Sigmoid colon (tissue), 7 donors: ENCODE measurements around the gene MAP3K21. TPM values are rescaled to one million over a fixed set of nuclear protein-coding genes. Genes with fewer than 3 reads are reported as not detected.

ENCODE experiments used
- DNase-seq: peaks from one replicate; pipeline ENCODE4 v3.0.0-alpha.2; 2019
- H3K27ac ChIP-seq, 4 donors: fragments of 200-600 bp; sonication (generic); one replicate each; pipeline ENCODE4 v1.5.1; 2016 to 2019; ENCODE audit warnings: mild to moderate bottlenecking in 1 of 4
- H3K27me3 ChIP-seq, 3 donors: fragments of 200-600 bp; sonication (generic); one replicate each; pipeline ENCODE4 v1.5.1; 2019; ENCODE audit warnings: mild to moderate bottlenecking in 1 of 3
- H3K36me3 ChIP-seq, 4 donors: fragments of 200-600 bp; sonication (generic); one replicate each; pipeline ENCODE4 v1.5.1; 2016 to 2019
- H3K4me1 ChIP-seq, 4 donors: fragments of 200-600 bp; sonication (generic); one replicate each; pipeline ENCODE4 v1.5.1; 2017 to 2019
- H3K4me3 ChIP-seq, 4 donors: fragments of 200-600 bp; sonication (generic); one replicate each; pipeline ENCODE4 v1.5.1; 2017 to 2019; ENCODE audit warnings: mild to moderate bottlenecking in 2 of 4, moderate library complexity in 1 of 4
- H3K9me3 ChIP-seq, 4 donors: fragments of 200-600 bp in 3 of 4; sonication (generic) in 3 of 4; one replicate each; pipeline versions ENCODE4 v1.5.1 to v1.6.1; 2013 to 2019
- EP300 ChIP-seq, 4 donors: sonication (generic); formaldehyde crosslinking; IDR thresholded peaks; one replicate each; pipeline ENCODE4 v1.6.1; 2017; ENCODE audit warnings: antibody characterized with exemption in 4 of 4
- POLR2A ChIP-seq, 2 donors: fragments of 450-650 bp; IDR thresholded peaks; one replicate each; pipeline ENCODE4 v1.6.1; 2016; ENCODE audit warnings: antibody characterized with exemption in 2 of 2, mild to moderate bottlenecking in 2 of 2, moderate library complexity in 2 of 2
- POLR2AphosphoS5 ChIP-seq, 4 donors: sonication (generic); formaldehyde crosslinking; IDR thresholded peaks; one replicate each; pipeline ENCODE4 v1.6.1; 2017; ENCODE audit warnings: antibody characterized with exemption in 4 of 4
- WGBS, 2 donors: extraction: QIAGEN DNeasy Blood & Tissue Kit; methylation state at CpG; one replicate each; pipeline ENCODE4 v1.1.7; 2013; 5-methylcytosine and 5-hydroxymethylcytosine counted together
- intact Hi-C: fragments of 100-400 bp; cut with DNase I; formaldehyde crosslinking; loops from one replicate; pipeline ENCODE4 v1.15.1; 2023
- polyA plus RNA-seq, 3 donors: library from polyadenylated mRNA; stranded (reverse); fragments of 200-250 nt; gene quantifications; one replicate each; pipeline ENCODE4 v1.2.3, GENCODE V29; 2013
- total RNA-seq, 4 donors: library from RNA; depleted of rRNA; stranded (reverse); fragments of >200 nt; gene quantifications; one replicate each; pipeline ENCODE4 v1.1.0, GENCODE V29; 2016
- TF ChIP-seq, protein P1 (sequence below), 4 experiments: fragments of 450-650 bp in 3 of 4; fragments of 200-600 bp in 1 of 4; IDR thresholded peaks; one replicate each; pipeline ENCODE4 v1.5.1; 2016 to 2019; ENCODE audit warnings: antibody characterized with exemption in 4 of 4, mild to moderate bottlenecking in 3 of 4, moderate library complexity in 2 of 4
- donor health status: healthy with polysubstance abuse.
- donor health status: Bipolar disorder and iron deficiency.
- donor health status: healthy.

The MAP3K21 gene
- total and polyA plus RNA-seq, 7 donors, result 0.33 to 7.9 (median 0.81) TPM

DNA sequence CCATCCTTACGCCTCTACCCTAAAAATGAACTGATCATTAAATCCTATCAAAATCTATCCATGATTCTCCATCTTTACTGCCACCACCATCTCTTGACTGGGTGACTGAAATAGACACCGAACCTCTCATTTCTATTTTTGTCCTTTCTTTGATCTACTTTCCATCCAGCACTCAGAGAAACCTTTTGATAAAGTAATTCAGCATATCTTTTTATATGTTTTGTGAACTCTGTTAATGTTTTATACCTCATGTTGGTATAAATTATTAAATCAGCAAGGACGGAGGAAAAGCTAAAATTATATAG is 45.0 kb upstream of the MAP3K21 start:
- no peak overlapping the region for H3K4me3 ChIP-seq
- TF ChIP-seq, protein P1, sequence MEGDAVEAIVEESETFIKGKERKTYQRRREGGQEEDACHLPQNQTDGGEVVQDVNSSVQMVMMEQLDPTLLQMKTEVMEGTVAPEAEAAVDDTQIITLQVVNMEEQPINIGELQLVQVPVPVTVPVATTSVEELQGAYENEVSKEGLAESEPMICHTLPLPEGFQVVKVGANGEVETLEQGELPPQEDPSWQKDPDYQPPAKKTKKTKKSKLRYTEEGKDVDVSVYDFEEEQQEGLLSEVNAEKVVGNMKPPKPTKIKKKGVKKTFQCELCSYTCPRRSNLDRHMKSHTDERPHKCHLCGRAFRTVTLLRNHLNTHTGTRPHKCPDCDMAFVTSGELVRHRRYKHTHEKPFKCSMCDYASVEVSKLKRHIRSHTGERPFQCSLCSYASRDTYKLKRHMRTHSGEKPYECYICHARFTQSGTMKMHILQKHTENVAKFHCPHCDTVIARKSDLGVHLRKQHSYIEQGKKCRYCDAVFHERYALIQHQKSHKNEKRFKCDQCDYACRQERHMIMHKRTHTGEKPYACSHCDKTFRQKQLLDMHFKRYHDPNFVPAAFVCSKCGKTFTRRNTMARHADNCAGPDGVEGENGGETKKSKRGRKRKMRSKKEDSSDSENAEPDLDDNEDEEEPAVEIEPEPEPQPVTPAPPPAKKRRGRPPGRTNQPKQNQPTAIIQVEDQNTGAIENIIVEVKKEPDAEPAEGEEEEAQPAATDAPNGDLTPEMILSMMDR (IDR thresholded peaks at IDR 0.05), result no peak
- TF ChIP-seq POLR2AphosphoS5 (IDR thresholded peaks at IDR 0.05) (no peak), POLR2A (IDR thresholded peaks at IDR 0.05) (no peak), EP300 (IDR thresholded peaks at IDR 0.05) (no peak)
- DNase-seq, result no peak
- intact Hi-C loops, result no loop called here
- H3K36me3 ChIP-seq, result no peaks in the 10 kb centered on the region
- no peaks in the 10 kb centered on the region for H3K9me3 ChIP-seq
- WGBS, 2 donors, result 78 to 93% methylated on average over 3 of the region's 3 CpGs
- no peaks in the 10 kb centered on the region for H3K4me1 ChIP-seq
- no peak overlapping the region for H3K27ac ChIP-seq
- H3K27me3 ChIP-seq, result no peaks in the 10 kb centered on the region

- intact Hi-C loops, result no loop called here
- Histone ChIP-seq H3K27me3 (no peaks in the 10 kb centered on the region), H3K4me3 (no peak overlapping the region), H3K9me3 (no peaks in the 10 kb centered on the region), H3K36me3 (no peaks in the 10 kb centered on the region), H3K4me1 (peaks cover 0 to under 1% (median 0%) of the 10 kb centered on the region in 4 donors), H3K27ac (no peak overlapping the region)
- TF ChIP-seq POLR2AphosphoS5 (IDR thresholded peaks at IDR 0.05), result no peak
- 38 to 74% methylated on average over 4 of the region's 4 CpGs for WGBS, 2 donors
- no peak for DNase-seq
These were observed 37.8 kb upstream of the MAP3K21 start for GRCh38 chr1:233289676-233290075.

GRCh38 chr1:233290396-233291034 is 37.0 kb upstream of the MAP3K21 start:
- H3K9me3 ChIP-seq, result no peaks in the 10 kb centered on the region
- intact Hi-C loops, result no loop called here
- TF ChIP-seq POLR2A (IDR thresholded peaks at IDR 0.05), result no peak
- no peak for TF ChIP-seq EP300 (IDR thresholded peaks at IDR 0.05)
- TF ChIP-seq, protein P1 (IDR thresholded peaks at IDR 0.05), result no peak
- no peak for TF ChIP-seq POLR2AphosphoS5 (IDR thresholded peaks at IDR 0.05)
- H3K4me3 ChIP-seq, result no peak overlapping the region
- WGBS, 2 donors, result 58 to 90% methylated on average over 5 of the region's 5 CpGs
- H3K27ac ChIP-seq, result no peak overlapping the region
- H3K36me3 ChIP-seq, result no peaks in the 10 kb centered on the region
- H3K4me1 ChIP-seq, result peaks cover 0 to 9% (median 6%) of the 10 kb centered on the region in 4 donors
- H3K27me3 ChIP-seq, result peaks cover 0 to 7% (median 0%) of the 10 kb centered on the region in 3 donors
- no peak for DNase-seq

GRCh38 chr1:233293556-233294446 is 33.7 kb upstream of the MAP3K21 start:
- DNase-seq, result no peak
- intact Hi-C loops, result no loop called here
- H3K4me1 ChIP-seq, result peaks cover 0 to 11% (median 9%) of the 10 kb centered on the region in 4 donors
- H3K27me3 ChIP-seq, result peaks cover 0 to 28% (median 0%) of the 10 kb centered on the region in 3 donors
- TF ChIP-seq, protein P1 (IDR thresholded peaks at IDR 0.05), result no peak
- TF ChIP-seq POLR2AphosphoS5 (IDR thresholded peaks at IDR 0.05) (no peak), EP300 (IDR thresholded peaks at IDR 0.05) (no peak), POLR2A (IDR thresholded peaks at IDR 0.05) (no peak)
- 94 to 95% methylated on average over 3 of the region's 3 CpGs for WGBS, 2 donors
- H3K4me3 ChIP-seq, result no peak overlapping the region
- H3K36me3 ChIP-seq, result no peaks in the 10 kb centered on the region
- H3K27ac ChIP-seq, result no peak overlapping the region
- H3K9me3 ChIP-seq, result no peaks in the 10 kb centered on the region

DNA sequence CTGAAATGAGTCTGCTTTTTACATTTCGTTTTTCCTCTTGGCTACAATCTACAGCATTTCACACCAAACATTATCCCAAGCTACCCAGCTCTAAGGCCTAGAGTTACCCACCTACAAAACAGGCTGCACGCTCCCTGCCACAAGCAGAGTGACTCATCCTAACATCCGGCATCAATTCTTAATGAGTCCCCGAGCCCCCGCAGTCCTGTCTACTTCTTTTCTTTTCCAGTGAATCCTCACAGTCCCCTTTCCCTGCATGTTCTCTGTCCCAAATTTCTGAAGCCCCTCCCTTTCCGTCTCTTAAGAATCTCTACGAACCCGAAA is 32.6 kb upstream of the MAP3K21 start:
- intact Hi-C loops, result no loop called here

More for the DNA sequence above, 32.6 kb upstream of the MAP3K21 start:
- no peak for DNase-seq
- TF ChIP-seq POLR2AphosphoS5 (IDR thresholded peaks at IDR 0.05) (no peak), EP300 (IDR thresholded peaks at IDR 0.05) (no peak), POLR2A (IDR thresholded peaks at IDR 0.05) (no peak)
- TF ChIP-seq, protein P1 (IDR thresholded peaks at IDR 0.05), result no peak
- 7 to 12% methylated on average over 8 of the region's 8 CpGs for WGBS, 2 donors
- Histone ChIP-seq H3K27ac (peak overlapping the region; percentile 4 to 61 (median 14)), H3K4me3 (peak overlapping the region; percentile 20 to 63 (median 46)), H3K36me3 (no peaks in the 10 kb centered on the region), H3K27me3 (peaks cover 0 to 28% (median 0%) of the 10 kb centered on the region in 3 donors), H3K9me3 (no peaks in the 10 kb centered on the region), H3K4me1 (peaks cover 0 to 11% (median 9%) of the 10 kb centered on the region in 4 donors)
